SK-N-SH treated with all-trans-retinoic acid at 6 μM for 48 hours (cell line): ENCODE data around the gene EXOC1.
"Not testable (repeated sequence)": the region's sequence is repeated elsewhere in the genome, so short reads cannot be mapped to it uniquely, and the experiment has no call there.

Source experiments
- ATAC-seq: fragments of 200-7000 bp; cut with Tn5 transposase; 3 replicates; pipeline ENCODE4 v1.9.1; 2020; ENCODE audit warnings: mild to moderate bottlenecking, moderate library complexity
- ARNTL ChIP-seq: fragments of 450-650 bp; formaldehyde crosslinking; IDR thresholded peaks from 2 replicates; pipeline ENCODE4 v1.5.0; 2020; ENCODE audit warnings: low read depth, mild to moderate bottlenecking, moderate library complexity, borderline replicate concordance
- BACH2 ChIP-seq: fragments of 250-450 bp; sonication (Bioruptor Pico); IDR thresholded peaks from 2 replicates; pipeline ENCODE4 v1.9.0; 2021; ENCODE audit warnings: mild to moderate bottlenecking, borderline replicate concordance
- CREB5 ChIP-seq: fragments of 250-450 bp; sonication (Bioruptor Pico); IDR thresholded peaks from 2 replicates; pipeline ENCODE4 v1.5.1; 2020; ENCODE audit warnings: low read depth, mild to moderate bottlenecking, moderate library complexity
- CSDC2 ChIP-seq: fragments of 250-450 bp; sonication (Bioruptor Pico); IDR thresholded peaks from 2 replicates; pipeline ENCODE4 v1.5.0; 2020; ENCODE audit warnings: mild to moderate bottlenecking, moderate library complexity
- CSRNP3 ChIP-seq: fragments of 250-450 bp; sonication (Bioruptor Pico); IDR thresholded peaks from 2 replicates; pipeline ENCODE4 v1.5.1; 2021; ENCODE audit warnings: mild to moderate bottlenecking, moderate library complexity
- ESRRG ChIP-seq: fragments of 250-450 bp; sonication (Bioruptor Pico); IDR thresholded peaks from 2 replicates; pipeline ENCODE4 v1.6.1; 2021; ENCODE audit warnings: mild to moderate bottlenecking
- OSR1 ChIP-seq: fragments of 250-450 bp; sonication (Bioruptor Pico); IDR thresholded peaks from 2 replicates; pipeline ENCODE4 v1.8.0; 2022; ENCODE audit warnings: moderate library complexity, mild to moderate bottlenecking, inconsistent platforms
- PATZ1 ChIP-seq: fragments of 250-450 bp; sonication (Bioruptor Pico); IDR thresholded peaks from 2 replicates; pipeline ENCODE4 v1.8.0; 2020; ENCODE audit warnings: mild to moderate bottlenecking, moderate library complexity, borderline replicate concordance
- POU6F1 ChIP-seq: fragments of 250-450 bp; sonication (Bioruptor Pico); IDR thresholded peaks from 2 replicates; pipeline ENCODE4 v1.8.0; 2021; ENCODE audit warnings: low read depth, mild to moderate bottlenecking, moderate library complexity, borderline replicate concordance
- RARB ChIP-seq: fragments of 250-450 bp; sonication (Bioruptor Pico); IDR thresholded peaks from 2 replicates; pipeline ENCODE4 v1.8.0; 2021; ENCODE audit warnings: mild to moderate bottlenecking, moderate library complexity
- SNAI2 ChIP-seq: fragments of 250-450 bp; sonication (Bioruptor Pico); IDR thresholded peaks from 2 replicates; pipeline ENCODE4 v1.5.0; 2020; ENCODE audit warnings: mild to moderate bottlenecking, moderate library complexity
- TOX ChIP-seq: fragments of 250-450 bp; sonication (Bioruptor Pico); IDR thresholded peaks from 2 replicates; pipeline ENCODE4 v1.8.0; 2021; ENCODE audit warnings: mild to moderate bottlenecking, moderate library complexity, borderline replicate concordance
- TSHZ2 ChIP-seq: fragments of 250-450 bp; sonication (Bioruptor Pico); IDR thresholded peaks from 2 replicates; pipeline ENCODE4 v1.5.0; 2020; ENCODE audit warnings: mild to moderate bottlenecking, moderate library complexity
- ZC3H10 ChIP-seq: fragments of 250-450 bp; sonication (Bioruptor Pico); IDR thresholded peaks from 2 replicates; pipeline ENCODE4 v1.5.1; 2021; ENCODE audit warnings: mild to moderate bottlenecking, moderate library complexity
- ZFP30 ChIP-seq: fragments of 450-650 bp; formaldehyde crosslinking; IDR thresholded peaks from 2 replicates; pipeline ENCODE4 v1.5.0; 2022; ENCODE audit warnings: mild to moderate bottlenecking, moderate library complexity
- ZNF565 ChIP-seq: fragments of 450-650 bp; formaldehyde crosslinking; conservative IDR thresholded peaks from 2 replicates; pipeline ENCODE4 v1.5.0; 2020; ENCODE audit warnings: low read depth, mild to moderate bottlenecking, moderate library complexity
- ZNF70 ChIP-seq: fragments of 450-650 bp; formaldehyde crosslinking; IDR thresholded peaks from 2 replicates; pipeline ENCODE4 v1.5.0; 2020; ENCODE audit warnings: mild to moderate bottlenecking, moderate library complexity

The EXOC1 gene

GRCh38 chr4:55933611-55934010 lies 80.2 kb downstream of the EXOC1 start:
- no peak for ATAC-seq
- no peak for TF ChIP-seq ZC3H10 (CRISPR knock-in tag)
- TF ChIP-seq BACH2 (CRISPR knock-in tag) = no peak
- TF ChIP-seq TOX (CRISPR knock-in tag) = no peak
- TF ChIP-seq TSHZ2 (CRISPR knock-in tag) = no peak
- no peak for TF ChIP-seq CSRNP3 (CRISPR knock-in tag)
- TF ChIP-seq ZFP30 (CRISPR knock-in tag) = no peak
- TF ChIP-seq CREB5 (CRISPR knock-in tag) = no peak
- no peak for TF ChIP-seq OSR1 (CRISPR knock-in tag)
- TF ChIP-seq CSDC2 (CRISPR knock-in tag) = no peak
- TF ChIP-seq POU6F1 = no peak
- no peak for TF ChIP-seq RARB (CRISPR knock-in tag)
- TF ChIP-seq ESRRG = no peak
- no peak for TF ChIP-seq ARNTL (CRISPR knock-in tag)
- no peak for TF ChIP-seq ZNF70 (CRISPR knock-in tag)

- ATAC-seq = not testable (repeated sequence)
These were observed 82.5 kb downstream of the EXOC1 start for GRCh38 chr4:55935907-55936306.

GRCh38 chr4:55938481-55938880 lies 85.0 kb downstream of the EXOC1 start:
- no peak for ATAC-seq
- no peak for TF ChIP-seq CSRNP3 (CRISPR knock-in tag)
- no peak for TF ChIP-seq ZC3H10 (CRISPR knock-in tag)
- no peak for TF ChIP-seq ESRRG
- TF ChIP-seq PATZ1 (CRISPR knock-in tag) = no peak
- no peak for TF ChIP-seq ARNTL (CRISPR knock-in tag)
- TF ChIP-seq ZNF565 (CRISPR knock-in tag) = no peak
- TF ChIP-seq CSDC2 (CRISPR knock-in tag) = no peak
- TF ChIP-seq SNAI2 (CRISPR knock-in tag) = no peak
- no peak for TF ChIP-seq RARB (CRISPR knock-in tag)
- TF ChIP-seq POU6F1 = no peak
- TF ChIP-seq OSR1 (CRISPR knock-in tag) = no peak
